Mesenchymal stem cell (in vitro differentiated cells and primary cell): ENCODE results near the gene VPS26A.
A peak's percentile ranks its signal among the peaks of the same experiment; 100 is the strongest.

ENCODE experiments used
- DNase-seq: peaks from one replicate; pipeline ENCODE4 v3.0.0-alpha.2; 2013
- H2AFZ ChIP-seq: one replicate; pipeline ENCODE4 v1.6.1; 2013; ENCODE audit warnings: low read depth, mild to moderate bottlenecking, control low read depth, inconsistent platforms, low read length, moderate library complexity
- H2AK5ac ChIP-seq: 2 replicates; pipeline ENCODE4 v1.6.1; 2013; ENCODE audit warnings: low read length, moderate library complexity, mild to moderate bottlenecking, inconsistent platforms; ENCODE audit not compliant: severe bottlenecking
- H2BK120ac ChIP-seq: one replicate; pipeline ENCODE4 v1.6.1; 2013; ENCODE audit warnings: low read depth, mild to moderate bottlenecking, inconsistent platforms, low read length, moderate library complexity
- H2BK12ac ChIP-seq, 2 experiments: one replicate each; pipeline ENCODE4 v1.6.1; 2013; ENCODE audit warnings: inconsistent platforms in 2 of 2, low read length in 2 of 2, mild to moderate bottlenecking in 2 of 2, moderate library complexity in 2 of 2, control low read depth in 1 of 2
- H2BK15ac ChIP-seq: one replicate; pipeline ENCODE4 v1.6.1; 2013; ENCODE audit warnings: mild to moderate bottlenecking, low read depth, inconsistent platforms; ENCODE audit not compliant: poor library complexity, severe bottlenecking
- H2BK5ac ChIP-seq: 2 replicates; pipeline ENCODE4 v1.6.1; 2013; ENCODE audit warnings: low read depth, mild to moderate bottlenecking, low read length, control low read depth, inconsistent platforms; ENCODE audit not compliant: poor library complexity, severe bottlenecking
- H3K14ac ChIP-seq, 2 experiments: one replicate each; pipeline ENCODE4 v1.6.1; 2013; ENCODE audit warnings: inconsistent platforms in 2 of 2, low read length in 2 of 2, control low read depth in 1 of 2, mild to moderate bottlenecking in 1 of 2, moderate library complexity in 1 of 2
- H3K18ac ChIP-seq, 2 experiments: one replicate each; pipeline ENCODE4 v1.6.1; 2013; ENCODE audit warnings: inconsistent platforms in 2 of 2, low read length in 2 of 2, control low read depth in 1 of 2, low read depth in 1 of 2, mild to moderate bottlenecking in 1 of 2
- H3K23ac ChIP-seq, 2 experiments: one replicate each; pipeline ENCODE4 v1.6.1; 2013; ENCODE audit warnings: inconsistent platforms in 2 of 2, low read length in 2 of 2, mild to moderate bottlenecking in 2 of 2, moderate library complexity in 2 of 2, control low read depth in 1 of 2
- H3K27ac ChIP-seq: 2 replicates; pipeline ENCODE4 v1.5.1; 2013; ENCODE audit warnings: mild to moderate bottlenecking, moderate library complexity, low read length, control low read depth, inconsistent platforms; ENCODE audit not compliant: poor library complexity, severe bottlenecking
- H3K27me3 ChIP-seq, 2 experiments: 2 replicates each; pipeline versions ENCODE4 v1.6.1 to v1.7.0; 2013; ENCODE audit warnings: low read length in 2 of 2, mild to moderate bottlenecking in 2 of 2, moderate library complexity in 2 of 2, control low read depth in 1 of 2, inconsistent platforms in 1 of 2; ENCODE audit not compliant: control insufficient read depth in 1 of 2, insufficient read depth in 1 of 2
- H3K36me3 ChIP-seq, 2 experiments: 2 replicates each; pipeline versions ENCODE4 v1.6.1 to v1.7.0; 2013; ENCODE audit warnings: low read length in 2 of 2, control low read depth in 1 of 2, inconsistent platforms in 1 of 2, low read depth in 1 of 2, mild to moderate bottlenecking in 1 of 2; ENCODE audit not compliant: insufficient read depth in 2 of 2, control insufficient read depth in 1 of 2
- H3K4ac ChIP-seq, 2 experiments: one replicate each; pipeline ENCODE4 v1.6.1; 2013; ENCODE audit warnings: inconsistent platforms in 2 of 2, low read length in 2 of 2, mild to moderate bottlenecking in 2 of 2, moderate library complexity in 2 of 2, control low read depth in 1 of 2, low read depth in 1 of 2
- H3K4me1 ChIP-seq: 2 replicates; pipeline ENCODE4 v1.6.1; 2013; ENCODE audit warnings: low read depth, low read length, control low read depth; ENCODE audit not compliant: control insufficient read depth, insufficient read depth
- H3K4me2 ChIP-seq: 2 replicates; pipeline ENCODE4 v1.6.1; 2013; ENCODE audit warnings: low read length, mild to moderate bottlenecking, inconsistent platforms; ENCODE audit not compliant: poor library complexity, severe bottlenecking
- H3K4me3 ChIP-seq, 2 experiments: 2 replicates each; pipeline versions ENCODE4 v1.5.1 to v1.7.0; 2013; ENCODE audit warnings: low read length in 2 of 2, mild to moderate bottlenecking in 2 of 2, control low read depth in 1 of 2, low read depth in 1 of 2; ENCODE audit not compliant: insufficient read depth in 1 of 2
- H3K79me1 ChIP-seq: replicated peaks from 2 replicates; pipeline ENCODE4 v1.6.1; 2013; ENCODE audit warnings: mild to moderate bottlenecking, control low read depth, low read length, inconsistent platforms; ENCODE audit not compliant: poor library complexity, severe bottlenecking
- H3K9ac ChIP-seq: 2 replicates; pipeline ENCODE4 v1.7.0; 2013; ENCODE audit warnings: mild to moderate bottlenecking, low read length, moderate library complexity
- H3K9me3 ChIP-seq: 2 replicates; pipeline ENCODE4 v1.7.0; 2013; ENCODE audit warnings: mild to moderate bottlenecking, low read length; ENCODE audit not compliant: control insufficient read depth
- H4K8ac ChIP-seq: one replicate; pipeline ENCODE4 v1.6.1; 2013; ENCODE audit warnings: inconsistent platforms, mild to moderate bottlenecking, low read length, moderate library complexity
- H4K91ac ChIP-seq: one replicate; pipeline ENCODE4 v1.6.1; 2013; ENCODE audit warnings: mild to moderate bottlenecking, low read length, inconsistent platforms
- WGBS: methylation state at CpG from one replicate; pipeline ENCODE4 v1.1.7; 2013; ENCODE audit warnings: mixed read lengths; 5-methylcytosine and 5-hydroxymethylcytosine counted together

The VPS26A gene

GRCh38 chr10:69180525-69181204 lies 56.7 kb downstream of the VPS26A start:
- Histone ChIP-seq H2BK12ac (no peak overlapping the region), H3K9ac (peak overlapping the region; percentile 95), H3K36me3 (peaks cover 0 to 19% of the 10 kb centered on the region in 2 experiments), H3K27ac (peak overlapping the region; percentile 48), H3K4ac (peak overlapping the region in 1 of 2 experiments; percentile 83), H2BK120ac (no peak overlapping the region), H2AFZ (peak overlapping the region; percentile 94), H2BK5ac (no peak overlapping the region), H2BK15ac (no peak overlapping the region), H4K8ac (peak overlapping the region; percentile 97), H3K23ac (no peak overlapping the region), H3K4me1 (peaks cover 12% of the 10 kb centered on the region), H4K91ac (peak overlapping the region; percentile 29), H3K79me1 (peaks cover 5% of the 10 kb centered on the region), H3K18ac (no peak overlapping the region), H3K9me3 (no peaks in the 10 kb centered on the region), H2AK5ac (no peak overlapping the region), H3K4me2 (peak overlapping the region; percentile 69), H3K4me3 (peak overlapping the region; percentile 95 to 98), H3K27me3 (no peaks in the 10 kb centered on the region), H3K14ac (no peak overlapping the region)
- peak; percentile 57 for DNase-seq
- WGBS = 5% methylated on average over 27 of the region's 29 CpGs

GRCh38 chr10:69181433-69181832 lies 57.5 kb downstream of the VPS26A start:
- no peak overlapping the region for H2BK5ac ChIP-seq
- peak overlapping the region; percentile 49 for H3K4me2 ChIP-seq
- H3K23ac ChIP-seq = no peak overlapping the region
- H4K8ac ChIP-seq = no peak overlapping the region
- no peak overlapping the region for H2BK120ac ChIP-seq
- no peak overlapping the region for H2BK15ac ChIP-seq
- no peak overlapping the region for H2BK12ac ChIP-seq
- H2AK5ac ChIP-seq = no peak overlapping the region
- H2AFZ ChIP-seq = no peak overlapping the region
- peak overlapping the region; percentile 95 for H3K9ac ChIP-seq
- H3K27ac ChIP-seq = no peak overlapping the region
- H3K4ac ChIP-seq = no peak overlapping the region
- H3K18ac ChIP-seq = no peak overlapping the region
- no peak overlapping the region for H3K14ac ChIP-seq
- WGBS = 73% methylated on average over 1 of the region's 1 CpG
- no peak overlapping the region for H4K91ac ChIP-seq
- peaks cover 12% of the 10 kb centered on the region for H3K4me1 ChIP-seq
- H3K9me3 ChIP-seq = no peaks in the 10 kb centered on the region
- H3K36me3 ChIP-seq = peaks cover 3 to 27% of the 10 kb centered on the region in 2 experiments
- H3K79me1 ChIP-seq = peaks cover 7% of the 10 kb centered on the region
- DNase-seq = no peak
- no peaks in the 10 kb centered on the region for H3K27me3 ChIP-seq
- peak overlapping the region in 1 of 2 experiments; percentile 98 for H3K4me3 ChIP-seq

GRCh38 chr10:69182005-69182404 lies 58.0 kb downstream of the VPS26A start:
- Histone ChIP-seq H3K4ac (no peak overlapping the region), H3K27me3 (no peaks in the 10 kb centered on the region), H3K79me1 (peaks cover 9% of the 10 kb centered on the region), H3K23ac (no peak overlapping the region), H3K9ac (no peak overlapping the region), H3K9me3 (no peaks in the 10 kb centered on the region), H2AK5ac (no peak overlapping the region), H2BK12ac (no peak overlapping the region), H3K4me1 (peaks cover 12% of the 10 kb centered on the region), H2AFZ (no peak overlapping the region), H3K4me2 (no peak overlapping the region), H4K8ac (no peak overlapping the region), H3K14ac (no peak overlapping the region), H2BK120ac (no peak overlapping the region), H2BK15ac (no peak overlapping the region), H3K18ac (no peak overlapping the region), H2BK5ac (no peak overlapping the region), H4K91ac (no peak overlapping the region), H3K36me3 (peaks cover 6 to 33% of the 10 kb centered on the region in 2 experiments), H3K4me3 (no peak overlapping the region), H3K27ac (no peak overlapping the region)
- 100% methylated on average over 1 of the region's 4 CpGs for WGBS
- DNase-seq = no peak

GRCh38 chr10:69186524-69186923 lies 62.5 kb downstream of the VPS26A start:
- no peak overlapping the region for H2AK5ac ChIP-seq
- H3K4ac ChIP-seq = no peak overlapping the region
- H3K4me1 ChIP-seq = peaks cover 3% of the 10 kb centered on the region
- no peak overlapping the region for H4K91ac ChIP-seq
- no peaks in the 10 kb centered on the region for H3K9me3 ChIP-seq
- no peak overlapping the region for H3K4me3 ChIP-seq
- H3K79me1 ChIP-seq = peaks cover 19% of the 10 kb centered on the region
- no peak overlapping the region for H2BK5ac ChIP-seq
- no peak overlapping the region for H2BK120ac ChIP-seq
- H3K4me2 ChIP-seq = no peak overlapping the region
- H3K9ac ChIP-seq = no peak overlapping the region
- H3K18ac ChIP-seq = no peak overlapping the region
- no peak overlapping the region for H3K27ac ChIP-seq
- no peak overlapping the region for H4K8ac ChIP-seq
- no peak overlapping the region for H2BK12ac ChIP-seq
- no peak overlapping the region for H2BK15ac ChIP-seq
- no peak overlapping the region for H2AFZ ChIP-seq
- no peaks in the 10 kb centered on the region for H3K27me3 ChIP-seq
- H3K23ac ChIP-seq = no peak overlapping the region
- no CpG with 5 or more reads among the region's 1 CpG for WGBS
- H3K36me3 ChIP-seq = peaks cover 16 to 73% of the 10 kb centered on the region in 2 experiments
- no peak for DNase-seq
- H3K14ac ChIP-seq = no peak overlapping the region
